Measurements from ENCODE around the gene C14orf132.

DNA sequence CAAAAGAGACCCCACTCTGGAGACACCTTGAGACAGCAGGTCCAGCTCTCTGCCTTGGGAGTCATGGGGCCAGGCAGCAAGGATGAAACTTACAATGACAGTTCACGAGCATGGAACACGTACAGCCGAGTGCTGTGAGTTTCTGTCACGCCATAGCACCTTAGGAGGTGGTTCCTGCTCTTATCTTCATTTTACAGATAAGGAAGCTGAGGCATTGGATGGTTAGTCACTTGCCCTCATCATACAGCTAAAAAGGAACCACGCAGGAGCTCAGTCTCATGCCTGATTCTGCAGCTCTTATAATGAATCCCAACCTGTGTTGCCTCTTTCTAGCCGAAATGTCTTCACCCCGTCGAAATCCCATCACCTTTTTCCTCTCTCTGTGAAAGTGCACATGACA is 39.9 kb downstream of the C14orf132 start:
- TF ChIP-seq, protein P1, sequence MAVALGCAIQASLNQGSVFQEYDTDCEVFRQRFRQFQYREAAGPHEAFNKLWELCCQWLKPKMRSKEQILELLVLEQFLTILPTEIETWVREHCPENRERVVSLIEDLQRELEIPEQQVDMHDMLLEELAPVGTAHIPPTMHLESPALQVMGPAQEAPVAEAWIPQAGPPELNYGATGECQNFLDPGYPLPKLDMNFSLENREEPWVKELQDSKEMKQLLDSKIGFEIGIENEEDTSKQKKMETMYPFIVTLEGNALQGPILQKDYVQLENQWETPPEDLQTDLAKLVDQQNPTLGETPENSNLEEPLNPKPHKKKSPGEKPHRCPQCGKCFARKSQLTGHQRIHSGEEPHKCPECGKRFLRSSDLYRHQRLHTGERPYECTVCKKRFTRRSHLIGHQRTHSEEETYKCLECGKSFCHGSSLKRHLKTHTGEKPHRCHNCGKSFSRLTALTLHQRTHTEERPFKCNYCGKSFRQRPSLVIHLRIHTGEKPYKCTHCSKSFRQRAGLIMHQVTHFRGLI (CRISPR knock-in tag; IDR thresholded peaks at IDR 0.05), result no peak
- no peak for TF ChIP-seq CHCHD3 (CRISPR knock-in tag; IDR thresholded peaks at IDR 0.05)
- TF ChIP-seq, protein P2, sequence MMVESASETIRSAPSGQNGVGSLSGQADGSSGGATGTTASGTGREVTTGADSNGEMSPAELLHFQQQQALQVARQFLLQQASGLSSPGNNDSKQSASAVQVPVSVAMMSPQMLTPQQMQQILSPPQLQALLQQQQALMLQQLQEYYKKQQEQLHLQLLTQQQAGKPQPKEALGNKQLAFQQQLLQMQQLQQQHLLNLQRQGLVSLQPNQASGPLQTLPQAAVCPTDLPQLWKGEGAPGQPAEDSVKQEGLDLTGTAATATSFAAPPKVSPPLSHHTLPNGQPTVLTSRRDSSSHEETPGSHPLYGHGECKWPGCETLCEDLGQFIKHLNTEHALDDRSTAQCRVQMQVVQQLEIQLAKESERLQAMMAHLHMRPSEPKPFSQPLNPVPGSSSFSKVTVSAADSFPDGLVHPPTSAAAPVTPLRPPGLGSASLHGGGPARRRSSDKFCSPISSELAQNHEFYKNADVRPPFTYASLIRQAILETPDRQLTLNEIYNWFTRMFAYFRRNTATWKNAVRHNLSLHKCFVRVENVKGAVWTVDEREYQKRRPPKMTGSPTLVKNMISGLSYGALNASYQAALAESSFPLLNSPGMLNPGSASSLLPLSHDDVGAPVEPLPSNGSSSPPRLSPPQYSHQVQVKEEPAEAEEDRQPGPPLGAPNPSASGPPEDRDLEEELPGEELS (CRISPR knock-in tag; IDR thresholded peaks at IDR 0.05; ENCODE audit: borderline replicate concordance), result no peak
- TF ChIP-seq BRF1 (IDR thresholded peaks at IDR 0.05; ENCODE audit: borderline replicate concordance, extremely low read depth, insufficient read length), result no peak
